ENCODE results near the gene PSMD6.

Gene PSMD6

GRCh38 chr3:64023187-64023860 lies at the start of gene PSMD6:
TSS of gene PSMD6 (minus strand) at chr3:64023494. CDS start at chr3:64023419, 75 bp downstream.
- DNase-seq (ENCODE audit: low spot score) = peak; percentile 94

GRCh38 chr3:64072126-64072525 lies 48.8 kb upstream of the PSMD6 start:
- DNase-seq (ENCODE audit: low spot score) = no peak

GRCh38 chr3:64070704-64071103 lies 47.4 kb upstream of the PSMD6 start:
- DNase-seq (ENCODE audit: low spot score) = no peak

- no peak for DNase-seq (ENCODE audit: low spot score)
Observed at GRCh38 chr3:64067506-64068346, 44.4 kb upstream of the PSMD6 start.

- DNase-seq (ENCODE audit: low spot score) = no peak
Observed at GRCh38 chr3:64064804-64065203, 41.5 kb upstream of the PSMD6 start.

GRCh38 chr3:64063983-64064438 lies 40.7 kb upstream of the PSMD6 start:
- no peak for DNase-seq (ENCODE audit: low spot score)

GRCh38 chr3:64063207-64063982 lies 40.1 kb upstream of the PSMD6 start:
- DNase-seq (ENCODE audit: low spot score) = no peak

- DNase-seq (ENCODE audit: low spot score) = no peak
Observed at GRCh38 chr3:64061628-64062027, 38.3 kb upstream of the PSMD6 start.

- DNase-seq (ENCODE audit: low spot score) = no peak
Observed at GRCh38 chr3:64059484-64060175, 36.3 kb upstream of the PSMD6 start.

- DNase-seq (ENCODE audit: low spot score) = no peak
Observed at GRCh38 chr3:64058566-64058965, 35.3 kb upstream of the PSMD6 start.

- no peak for DNase-seq (ENCODE audit: low spot score)
Observed at GRCh38 chr3:64057231-64057630, 33.9 kb upstream of the PSMD6 start.

- DNase-seq (ENCODE audit: low spot score) = no peak
Observed at GRCh38 chr3:64056606-64057180, 33.4 kb upstream of the PSMD6 start.

GRCh38 chr3:64055076-64055475 lies 31.8 kb upstream of the PSMD6 start:
- DNase-seq (ENCODE audit: low spot score) = no peak

GRCh38 chr3:64054488-64054887 lies 31.2 kb upstream of the PSMD6 start:
- no peak for DNase-seq (ENCODE audit: low spot score)

GRCh38 chr3:64053581-64053980 lies 30.3 kb upstream of the PSMD6 start:
- DNase-seq (ENCODE audit: low spot score) = no peak

- no peak for DNase-seq (ENCODE audit: low spot score)
Observed at GRCh38 chr3:64053117-64053516, 29.8 kb upstream of the PSMD6 start.

- no peak for DNase-seq (ENCODE audit: low spot score)
Observed at GRCh38 chr3:64049832-64050231, 26.5 kb upstream of the PSMD6 start.

- DNase-seq (ENCODE audit: low spot score) = no peak
Observed at GRCh38 chr3:64049136-64049535, 25.8 kb upstream of the PSMD6 start.

- DNase-seq (ENCODE audit: low spot score) = no peak
Observed at GRCh38 chr3:64048631-64049061, 25.4 kb upstream of the PSMD6 start.

GRCh38 chr3:64047787-64048186 lies 24.5 kb upstream of the PSMD6 start:
- no peak for DNase-seq (ENCODE audit: low spot score)

GRCh38 chr3:64046996-64047594 lies 23.8 kb upstream of the PSMD6 start:
- DNase-seq (ENCODE audit: low spot score) = no peak

Data from CD4-positive, alpha-beta T cell treated with Interleukin-15 for 4 hours (primary cell).